ENCODE results near the gene SCRT2. TPM values are rescaled to one million over a fixed set of nuclear protein-coding genes. Genes with fewer than 3 reads are reported as not detected.
A peak's percentile ranks its signal among the peaks of the same experiment; 100 is the strongest.

SCRT2 gene
- total and polyA plus RNA-seq, 9 of the 15 experiments (the other 6 are each of a cell fraction or from before 2014, with no cell fraction given): 0.04 to 0.75 (median 0.13) TPM; not detected in 2

GRCh38 chr20:642398-643174 is 33.0 kb downstream of the SCRT2 start:
- Histone ChIP-seq H3K27me3 (ENCODE audit: control insufficient read depth in 2 of 2, insufficient read depth in 2 of 2, low read length in 2 of 2) (no peaks in the 10 kb centered on the region), H3K4me1 (replicated peaks in 1 of 2; ENCODE audit: control insufficient read depth in 2 of 2, insufficient read depth in 2 of 2, low read length in 2 of 2) (peaks cover 18 to 19% of the 10 kb centered on the region in 2 experiments; a peak in 4 of 5 replicates), H3K27ac (ENCODE audit: extremely low read depth, low read depth, low read length) (peak overlapping the region; percentile 49; the same call in 2 of the 3 replicates), H3K4me2 (ENCODE audit: insufficient read depth, low read length) (peak overlapping the region; percentile 84), H3K9me3 (replicated peaks; ENCODE audit: control insufficient read depth, insufficient read depth, low read depth, low read length) (no peaks in the 10 kb centered on the region), H3K9ac (ENCODE audit: insufficient read depth in 1 of 2, low read depth in 2 of 2, low read length in 2 of 2) (peak overlapping the region; percentile 49 to 68), H2AFZ (ENCODE audit: low read depth, low read length) (peak overlapping the region; percentile 77), H3K36me3 (ENCODE audit: control insufficient read depth, insufficient read depth, low read length) (peaks cover 9% of the 10 kb centered on the region), H4K20me1 (replicated peaks; ENCODE audit: control insufficient read depth, insufficient read depth, low read length) (peaks cover 3% of the 10 kb centered on the region; the same call in 1 of the 2 replicates), H3K4me3 (peak overlapping the region; percentile 47), H3K79me2 (ENCODE audit: control insufficient read depth, insufficient read depth, low read length) (peaks cover 3% of the 10 kb centered on the region; the same call in 1 of the 3 replicates), H3K9me1 (ENCODE audit: control insufficient read depth, insufficient read depth, low read length) (no peaks in the 10 kb centered on the region)
- ATAC-seq (peak; percentile 52), DNase-seq (ENCODE audit: extremely low read depth in 1 of 4, low spot score in 3 of 4) (peak; percentile 47 to 63 (median 54)), FAIRE-seq (no peak)
- ChIA-PET CTCF (ENCODE audit: low intra/inter-chr PET ratio) (no interaction called here), POLR2A (interaction anchor here (0.5 to 1.0 kb wide), 3 partner anchors 15 to 177 kb away, joined by 3 to 4 read pairs (median 3); no protein-coding TSS in a partner anchor)
- 3% methylated on average over 14 of the region's 57 CpGs for WGBS (ENCODE audit: insufficient coverage, low coverage, missing lambda C conversion rate)
- in situ Hi-C loops (cut with MboI): no loop called here
- no TSS peak for BruUV-seq (replicated peaks)
- intact Hi-C loops (cut with micrococcal nuclease): loop anchor here (10.0 kb wide), 1 partner anchor 288 kb away; no protein-coding TSS in a partner anchor
- TF ChIP-seq MAX (CRISPR knock-in tag; IDR thresholded peaks at IDR 0.05): 0 out of 2 replicates have a peak, but pooled peaks have one; percentile 23
- no peak for TF ChIP-seq TBP (optimal IDR thresholded peaks at IDR 0.05; ENCODE audit: low read depth, low read length)
- TF ChIP-seq ETV5 (CRISPR knock-in tag; IDR thresholded peaks at IDR 0.05; ENCODE audit: low read depth): 0 out of 2 replicates have a peak, but pooled peaks have one; percentile 9
- TF ChIP-seq HSF4 (CRISPR knock-in tag; IDR thresholded peaks at IDR 0.05; ENCODE audit: borderline replicate concordance): no peak
- TF ChIP-seq PKNOX1 (IDR thresholded peaks at IDR 0.05): 0 out of 2 replicates have a peak, but pooled peaks have one; percentile 7
- TF ChIP-seq SETDB1 (IDR thresholded peaks at IDR 0.05; ENCODE audit: low read length): no peak
- no peak for TF ChIP-seq U2AF2 (optimal IDR thresholded peaks at IDR 0.05; ENCODE audit: low read depth, low read length)
- no peak for TF ChIP-seq ILK (tag; IDR thresholded peaks at IDR 0.05; ENCODE audit: borderline replicate concordance, low read depth)
- peak; percentile 28 for TF ChIP-seq KDM5B (IDR thresholded peaks at IDR 0.05; ENCODE audit: insufficient replicate concordance, low read depth, low read length)
- peak; percentile 65 for TF ChIP-seq POLR2G (IDR thresholded peaks at IDR 0.05; ENCODE audit: low read depth, low read length)
- 0 out of 2 replicates have a peak, but pooled peaks have one; percentile 9 for TF ChIP-seq JUND (IDR thresholded peaks at IDR 0.05; ENCODE audit: borderline replicate concordance, low read depth, low read length)
- no peak for TF ChIP-seq JUND (tag; IDR thresholded peaks at IDR 0.05; ENCODE audit: borderline replicate concordance, low read depth, low read length)
- TF ChIP-seq CREM (IDR thresholded peaks at IDR 0.05; ENCODE audit: low read depth): peak; percentile 25; the same call in 1 of the 2 replicates
- TF ChIP-seq CREB1 (IDR thresholded peaks at IDR 0.05): no peak
- TF ChIP-seq CREB1 (CRISPR knock-in tag; IDR thresholded peaks at IDR 0.05): 0 out of 2 replicates have a peak, but pooled peaks have one; percentile 15
- TF ChIP-seq NFE2L1 (tag; IDR thresholded peaks at IDR 0.05; ENCODE audit: borderline replicate concordance, low read depth): no peak
- 0 out of 2 replicates have a peak, but pooled peaks have one; percentile 32 for TF ChIP-seq GATAD2B (IDR thresholded peaks at IDR 0.05; ENCODE audit: borderline replicate concordance)
- peak in 1 of 2 experiments; percentile 14 for TF ChIP-seq E2F6 (IDR thresholded peaks at IDR 0.05; ENCODE audit: borderline replicate concordance in 1 of 2, extremely low read depth in 1 of 2, insufficient read depth in 1 of 2, insufficient read length in 1 of 2, low read depth in 1 of 2, low read length in 1 of 2, poor library complexity in 1 of 2, severe bottlenecking in 1 of 2)

All from K562 (cell line).